Stimulated activated effector memory CD8-positive, alpha-beta T cell treated with anti-CD3 and anti-CD28 coated beads, Interleukin-12 subunit alpha, Interleukin-12 subunit beta, amount 100 ng/mL, for 72 hours (primary cell): ENCODE measurements around the gene TMED1.
A peak's percentile ranks its signal among the peaks of the same experiment; 100 is the strongest.
"Not testable (repeated sequence)": the region's sequence is repeated elsewhere in the genome, so short reads cannot be mapped to it uniquely, and the experiment has no call there.

Experiments used
- ATAC-seq: fragments of 150-1000 bp; cut with Tn5 transposase; 2 replicates; pipeline ENCODE4 v1.10.0; 2021
- DNase-seq, 2 donors: peaks; one replicate each; pipeline ENCODE4 v3.0.0; 2021 to 2022; ENCODE audit warnings: low spot score in 2 of 2
- H3K27ac Mint-ChIP-seq: one replicate; pipeline ENCODE4 v1.8.0; 2022; ENCODE audit warnings: mild to moderate bottlenecking, mixed read lengths
- H3K36me3 Mint-ChIP-seq: one replicate; pipeline ENCODE4 v1.8.0; 2022; ENCODE audit warnings: mild to moderate bottlenecking, mixed read lengths
- H3K4me1 Mint-ChIP-seq: one replicate; pipeline ENCODE4 v1.8.0; 2022; ENCODE audit warnings: mixed read lengths
- H3K4me3 Mint-ChIP-seq: one replicate; pipeline ENCODE4 v1.8.0; 2022; ENCODE audit warnings: mild to moderate bottlenecking, mixed read lengths
- H3K9me3 Mint-ChIP-seq: one replicate; pipeline ENCODE4 v1.8.0; 2022; ENCODE audit warnings: mixed read lengths

TMED1 gene

DNA sequence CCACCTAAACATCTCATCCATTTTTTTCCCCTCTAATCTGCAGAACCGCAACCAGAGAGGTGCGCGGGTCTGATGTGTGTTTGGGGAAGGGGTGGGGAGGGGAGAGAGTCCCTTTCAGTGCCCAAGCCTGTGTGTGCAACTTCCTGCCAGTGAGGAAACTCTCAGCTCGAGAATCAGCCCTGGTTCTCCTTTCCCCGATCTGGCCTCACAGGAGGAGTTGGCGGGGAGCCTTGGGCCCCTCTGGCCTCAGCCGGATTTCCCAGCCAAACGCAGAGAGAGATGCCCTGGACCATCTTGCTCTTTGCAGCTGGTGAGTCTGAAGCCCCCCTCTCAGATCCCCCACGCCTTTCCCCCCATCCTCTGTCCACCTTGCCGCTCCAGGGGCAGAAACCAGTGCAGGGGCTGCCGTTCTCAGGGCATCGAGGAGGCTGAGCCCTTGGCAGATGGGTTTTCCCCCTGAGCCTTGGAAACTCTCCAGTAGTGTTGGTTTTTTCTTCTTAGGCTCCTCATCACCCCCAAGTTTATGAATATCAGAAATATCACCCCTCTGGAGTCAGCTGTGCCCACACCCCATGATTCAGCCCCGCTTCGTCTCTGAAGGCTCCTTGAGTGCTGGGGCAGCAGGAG is 12.3 kb upstream of the TMED1 start, which contains the start of gene C19orf38:
Gene C19orf38, plus strand, starts transcription at position 186 of the 627 bp plus-strand sequence. Its CDS starts 94 bp downstream, at position 280.
- H3K4me3 Mint-ChIP-seq = no peak within 1 kb of the TSS
- H3K27ac Mint-ChIP-seq = peak within 1 kb of the TSS; percentile 13
- peaks cover 7% of the 10 kb centered on the region for H3K4me1 Mint-ChIP-seq
- no peaks in the 10 kb centered on the region for H3K36me3 Mint-ChIP-seq
- ATAC-seq (peak; percentile 19), DNase-seq (no peak)
- H3K9me3 Mint-ChIP-seq = peaks cover 5% of the 10 kb centered on the region

DNA sequence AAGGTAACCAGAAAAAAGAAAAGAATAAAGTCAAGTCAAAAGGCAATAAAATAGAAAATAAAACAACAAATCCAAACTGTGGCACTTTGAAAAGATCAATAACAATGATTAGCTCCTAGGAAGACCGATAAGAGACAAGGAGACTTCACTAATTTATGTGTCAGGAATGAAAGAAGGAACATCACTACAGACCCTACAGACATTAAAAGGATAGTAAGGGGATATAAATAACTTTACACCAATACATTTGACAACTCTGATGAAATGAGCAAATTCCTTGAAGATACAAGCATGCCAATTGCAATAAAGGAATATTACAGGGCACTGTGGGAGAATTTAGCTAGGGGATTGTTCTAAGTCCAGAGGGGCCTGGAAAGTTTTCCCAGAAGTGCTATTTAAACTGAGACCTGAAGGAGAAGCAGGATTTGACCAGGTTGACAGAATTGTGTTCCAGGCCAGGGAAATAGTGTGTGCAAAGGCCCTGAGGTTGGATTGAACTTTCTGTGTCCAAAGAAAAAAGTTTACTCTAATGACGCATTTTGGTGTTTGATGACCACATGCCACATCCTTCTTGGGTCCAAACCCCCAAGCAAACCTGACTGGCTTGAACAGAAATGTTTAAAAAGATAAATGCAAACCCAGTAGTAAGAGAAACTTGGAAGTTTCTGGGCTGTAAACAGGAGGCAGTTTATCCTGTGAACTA is 10.6 kb upstream of the TMED1 start:
- H3K9me3 Mint-ChIP-seq = peaks cover 5% of the 10 kb centered on the region
- H3K4me3 Mint-ChIP-seq = no peak overlapping the region
- DNase-seq (no peak), ATAC-seq (no peak)
- no peaks in the 10 kb centered on the region for H3K36me3 Mint-ChIP-seq
- H3K4me1 Mint-ChIP-seq = peaks cover 7% of the 10 kb centered on the region
- H3K27ac Mint-ChIP-seq = no peak overlapping the region

DNA sequence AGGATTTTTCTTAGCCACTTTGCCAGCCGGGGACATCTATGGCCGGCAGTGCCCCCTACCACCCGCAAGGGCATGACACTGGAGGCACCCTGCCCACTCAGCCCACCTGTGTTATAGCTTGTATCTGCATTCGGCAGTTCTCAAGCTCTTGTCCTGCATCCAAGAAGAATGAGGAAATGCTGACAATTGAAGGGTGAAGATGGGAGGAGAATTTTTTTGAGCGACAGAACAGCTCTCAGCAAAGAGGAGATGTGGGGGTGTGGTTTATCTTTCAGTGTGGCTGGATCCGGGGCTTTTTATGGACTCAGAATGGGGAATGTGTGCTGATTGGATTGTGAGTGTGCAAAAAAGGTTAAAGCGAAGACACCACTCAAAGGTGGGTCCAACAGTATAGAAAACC is 6.8 kb upstream of the TMED1 start:
- DNase-seq (no peak), ATAC-seq (no peak)
- Mint-ChIP-seq H3K36me3 (no peaks in the 10 kb centered on the region), H3K27ac (no peak overlapping the region), H3K4me3 (no peak overlapping the region), H3K4me1 (no peaks in the 10 kb centered on the region), H3K9me3 (peaks cover 5% of the 10 kb centered on the region)

DNA sequence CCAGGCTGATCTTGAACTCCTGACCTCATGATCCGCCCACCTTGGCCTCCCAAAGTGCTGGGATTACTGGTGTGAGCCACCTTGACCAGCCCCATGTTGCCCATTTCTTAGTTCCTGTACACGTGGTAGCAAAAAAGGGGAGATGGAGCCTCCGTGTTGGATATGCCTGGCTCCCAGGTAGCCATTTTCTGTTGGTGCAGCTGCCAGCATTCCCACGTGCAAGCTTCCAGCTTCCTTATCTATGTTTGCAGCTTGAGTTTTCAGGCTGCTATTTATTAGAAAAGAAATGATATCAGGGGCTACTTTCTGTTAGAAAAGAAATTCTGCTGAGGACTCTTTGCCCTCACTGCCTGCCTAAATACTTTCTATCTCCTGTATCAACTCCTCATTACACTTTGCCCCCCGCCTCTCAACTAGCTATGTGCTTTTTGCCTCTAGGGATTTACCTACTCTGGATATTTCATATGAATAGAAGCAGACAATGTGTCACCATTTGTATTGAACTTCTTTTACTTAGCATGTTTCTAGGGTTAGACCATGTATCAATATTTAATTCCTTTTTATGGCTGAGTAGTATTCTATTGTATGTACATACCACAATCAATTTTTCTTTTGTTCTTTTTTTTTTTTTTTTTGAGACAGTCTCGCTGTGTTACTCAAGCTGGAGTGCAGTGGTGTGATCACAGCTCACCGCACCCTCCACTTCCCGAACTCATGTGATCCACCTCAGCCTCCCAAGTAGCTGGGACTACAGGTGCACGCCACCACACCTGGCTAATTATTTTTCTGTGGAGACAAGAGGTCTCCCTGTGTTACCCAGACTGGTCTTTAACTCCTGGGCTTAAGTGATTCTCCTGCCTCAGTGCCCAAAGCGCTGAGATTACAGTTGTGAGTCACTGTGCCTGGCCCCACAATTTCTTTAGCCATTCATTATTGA is 3.4 kb upstream of the TMED1 start:
- peaks cover 2% of the 10 kb centered on the region for H3K9me3 Mint-ChIP-seq

DNA sequence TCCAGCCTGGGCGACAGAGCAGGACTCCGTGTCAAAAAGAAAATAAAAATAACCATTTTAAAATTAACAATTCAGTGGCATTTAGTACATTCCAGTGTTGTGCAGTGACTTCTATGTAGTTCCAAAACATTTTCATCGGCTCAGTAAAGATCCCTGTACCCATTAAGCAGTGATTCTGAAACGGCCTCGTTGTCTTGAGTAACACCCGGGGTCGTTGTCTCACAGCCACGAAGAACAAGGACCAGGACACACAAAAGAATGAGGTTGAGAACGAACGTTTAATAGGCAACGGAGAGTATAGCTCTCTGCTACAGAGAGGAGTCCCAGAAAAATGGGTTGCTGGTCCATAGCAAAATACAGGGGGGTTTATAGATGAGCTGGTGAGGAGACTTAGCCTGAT is 2.4 kb upstream of the TMED1 start:
- Mint-ChIP-seq H3K9me3 (peaks cover 2% of the 10 kb centered on the region), H3K4me1 (peaks cover 20% of the 10 kb centered on the region), H3K4me3 (no peak overlapping the region), H3K27ac (no peak overlapping the region), H3K36me3 (peaks cover 42% of the 10 kb centered on the region)
- ATAC-seq = no peak
- DNase-seq = no peak

More for the DNA sequence above, 3.4 kb upstream of the TMED1 start:
- Mint-ChIP-seq H3K4me3 (no peak overlapping the region), H3K36me3 (peaks cover 32% of the 10 kb centered on the region), H3K4me1 (peaks cover 20% of the 10 kb centered on the region), H3K27ac (no peak overlapping the region)
- ATAC-seq (no peak), DNase-seq (no peak)

DNA sequence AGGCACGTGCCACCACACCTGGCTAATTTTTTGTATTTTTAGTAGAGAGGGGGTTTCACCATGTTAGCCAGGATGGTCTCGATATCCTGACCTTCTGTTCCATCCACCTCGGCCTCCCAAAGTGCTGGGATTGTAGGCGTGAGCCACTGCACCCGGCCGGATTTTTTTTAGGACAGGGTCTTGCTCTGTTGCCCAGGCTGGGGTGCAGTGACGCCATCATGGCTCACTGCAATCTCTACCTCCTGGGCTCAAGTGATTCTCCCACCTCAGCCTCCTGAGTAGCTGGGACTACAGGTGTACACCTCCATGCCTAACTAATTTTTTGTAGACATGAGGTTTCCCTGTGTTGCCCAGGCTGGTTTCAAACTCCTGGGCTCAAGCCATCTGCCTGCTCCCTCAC is 1.6 kb upstream of the TMED1 start:
- ATAC-seq, H3K27ac Mint-ChIP-seq, H3K9me3 Mint-ChIP-seq, DNase-seq, H3K4me3 Mint-ChIP-seq: not testable (repeated sequence)
- H3K4me1 Mint-ChIP-seq = peaks cover 20% of the 10 kb centered on the region
- peaks cover 49% of the 10 kb centered on the region for H3K36me3 Mint-ChIP-seq

DNA sequence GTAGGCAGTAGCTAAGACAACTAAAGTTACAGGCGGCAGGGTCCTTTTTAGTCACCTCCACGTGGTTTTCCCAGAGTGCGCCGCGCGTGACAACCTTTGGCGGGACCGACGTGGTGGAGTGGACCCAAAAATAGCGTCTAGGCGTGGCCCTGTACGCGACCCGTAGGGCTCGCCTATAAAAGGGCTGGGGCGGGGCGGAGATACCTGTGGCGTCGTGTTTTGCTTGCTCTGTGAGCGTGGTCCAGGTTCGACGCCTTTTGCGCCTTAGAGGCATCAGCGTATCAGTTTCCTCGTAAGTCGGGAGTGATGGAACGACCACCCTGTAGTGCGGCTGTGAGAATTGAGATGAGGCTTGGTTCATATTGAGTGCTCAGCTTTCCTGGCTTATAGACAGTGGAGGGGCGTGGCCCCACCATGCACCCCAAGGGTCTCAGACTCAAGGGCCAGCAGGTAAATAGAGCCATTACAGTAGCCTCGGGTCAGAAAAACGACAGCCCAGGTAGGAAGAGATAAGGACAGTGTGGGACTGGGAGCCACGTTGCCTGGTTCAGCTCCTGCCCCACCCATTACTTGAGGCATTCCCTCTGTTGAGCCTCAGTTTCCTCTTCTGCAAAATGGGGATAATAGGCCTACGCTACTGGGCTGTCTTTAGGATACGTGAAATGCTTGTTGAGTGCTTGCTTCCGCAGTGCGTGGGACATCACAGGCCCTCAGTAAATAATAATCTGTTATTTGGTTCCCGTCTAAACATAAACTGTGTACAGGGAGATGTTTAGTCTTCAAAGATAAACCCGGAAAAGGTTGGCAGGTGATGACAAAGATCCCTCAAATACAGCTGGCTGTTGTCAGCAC is 693 bp upstream of the TMED1 start:
- no peak for DNase-seq
- Mint-ChIP-seq H3K4me1 (peaks cover 20% of the 10 kb centered on the region), H3K4me3 (peak overlapping the region; percentile 99), H3K9me3 (peaks cover 2% of the 10 kb centered on the region), H3K27ac (peak overlapping the region; percentile 100), H3K36me3 (peaks cover 59% of the 10 kb centered on the region)
- peak; percentile 65 for ATAC-seq

DNA sequence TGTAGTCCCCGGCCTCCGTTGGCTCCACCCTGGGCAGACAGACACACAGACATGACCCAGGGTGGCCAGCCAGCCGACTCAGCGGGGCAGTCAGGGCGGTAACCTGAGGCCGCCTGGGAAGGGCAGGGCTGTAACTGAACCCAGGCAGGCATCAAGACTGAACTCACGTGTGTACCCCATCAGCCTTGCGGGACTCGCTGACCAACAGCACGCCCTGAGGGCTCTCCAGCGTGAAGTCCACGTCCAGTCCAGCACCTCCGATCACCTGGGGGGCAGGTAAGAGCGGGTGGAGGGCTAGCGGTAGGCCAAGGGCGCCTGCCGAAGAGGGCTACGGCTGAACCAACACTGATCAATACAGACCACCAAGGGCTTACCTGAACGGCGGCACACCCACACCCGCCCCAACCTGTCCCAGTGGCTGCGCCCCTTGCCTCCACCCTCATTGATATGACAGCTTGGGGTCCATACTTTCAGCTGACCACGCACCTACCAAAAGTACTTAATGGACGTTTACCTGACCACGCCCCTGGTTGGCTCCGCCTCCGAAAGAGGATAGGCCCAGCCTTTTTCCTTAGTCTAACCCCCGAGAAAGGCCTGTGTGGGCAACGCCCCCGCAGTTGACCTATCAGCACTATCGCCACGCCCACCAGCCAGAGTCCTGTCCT is 791 bp downstream of the TMED1 start:
- ATAC-seq (no peak), DNase-seq (no peak)
- Mint-ChIP-seq H3K36me3 (peaks cover 72% of the 10 kb centered on the region), H3K4me3 (peak overlapping the region; percentile 99), H3K27ac (peak overlapping the region; percentile 100), H3K9me3 (peaks cover 2% of the 10 kb centered on the region), H3K4me1 (peaks cover 20% of the 10 kb centered on the region)

DNA sequence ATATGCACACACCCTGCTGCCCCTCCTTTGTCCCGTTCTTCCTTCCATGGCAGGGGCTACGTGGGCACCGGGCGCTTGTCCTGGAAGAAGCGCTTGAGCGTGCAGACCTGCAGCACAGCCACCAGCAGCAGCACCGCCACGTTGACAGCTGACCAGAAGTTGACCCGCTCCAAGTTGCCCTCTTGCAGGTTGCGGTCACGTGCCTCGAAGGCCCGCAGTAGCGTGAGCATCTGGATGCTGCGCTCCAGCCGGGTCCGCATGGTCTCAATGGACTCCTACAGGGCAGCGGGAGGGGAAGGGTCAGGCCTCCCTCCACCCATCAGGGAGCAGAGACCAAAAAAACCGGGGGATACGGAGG is 3.1 kb downstream of the TMED1 start:
- Mint-ChIP-seq H3K4me3 (no peak overlapping the region), H3K4me1 (peaks cover 20% of the 10 kb centered on the region), H3K9me3 (peaks cover 2% of the 10 kb centered on the region), H3K36me3 (peaks cover 94% of the 10 kb centered on the region), H3K27ac (no peak overlapping the region)
- no peak for ATAC-seq
- no peak for DNase-seq

DNA sequence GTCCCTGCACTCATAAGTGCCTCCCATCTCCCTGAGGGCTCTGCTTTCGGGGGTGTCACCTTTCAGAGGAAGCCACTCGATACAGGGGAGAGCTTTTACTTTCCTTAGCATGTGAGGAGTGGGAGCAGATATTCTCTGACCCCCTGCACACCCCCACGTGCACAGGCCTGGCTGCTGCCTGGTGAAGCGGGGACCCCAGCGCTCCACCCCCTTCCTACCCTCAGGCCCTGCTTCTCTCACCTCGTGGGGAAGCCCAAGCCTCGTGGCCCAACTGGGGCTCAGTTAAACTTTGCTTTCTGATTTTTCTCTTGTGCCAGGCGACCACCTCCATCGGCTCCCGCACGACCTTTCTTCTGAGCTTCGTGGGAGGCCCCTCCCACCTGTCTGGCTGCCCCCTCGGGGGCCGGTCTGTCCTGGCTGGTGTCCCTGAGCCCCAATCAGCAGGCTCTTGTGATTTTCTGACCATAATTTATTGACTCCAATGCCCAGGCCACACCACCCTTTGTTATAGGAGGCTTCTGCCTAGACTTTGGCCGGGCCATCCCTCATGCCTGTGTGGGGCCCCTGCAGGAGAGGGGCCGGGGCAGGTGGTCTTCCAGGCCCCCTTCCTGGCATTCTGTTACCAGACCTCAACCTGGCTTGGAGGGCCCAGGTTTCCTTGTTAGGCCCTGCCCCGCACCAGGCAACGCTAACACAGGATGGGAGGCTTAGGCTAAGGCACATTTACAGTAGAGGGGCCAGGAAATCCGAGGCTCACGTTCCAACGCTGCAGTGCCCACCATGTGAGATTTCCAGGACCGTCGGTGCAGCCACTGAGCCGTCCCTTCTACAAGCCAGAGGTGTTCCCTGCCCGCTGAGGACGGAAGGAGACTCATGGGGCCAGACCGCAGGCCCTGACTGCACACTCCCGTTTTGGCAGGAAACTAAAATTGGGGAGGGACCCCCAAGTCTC is 3.7 kb downstream of the TMED1 start:
- peak overlapping the region; percentile 78 for H3K27ac Mint-ChIP-seq
- no peak overlapping the region for H3K4me3 Mint-ChIP-seq
- DNase-seq (no peak), ATAC-seq (no peak)
- peaks cover 97% of the 10 kb centered on the region for H3K36me3 Mint-ChIP-seq
- H3K9me3 Mint-ChIP-seq = peaks cover 2% of the 10 kb centered on the region
- H3K4me1 Mint-ChIP-seq = peaks cover 20% of the 10 kb centered on the region

DNA sequence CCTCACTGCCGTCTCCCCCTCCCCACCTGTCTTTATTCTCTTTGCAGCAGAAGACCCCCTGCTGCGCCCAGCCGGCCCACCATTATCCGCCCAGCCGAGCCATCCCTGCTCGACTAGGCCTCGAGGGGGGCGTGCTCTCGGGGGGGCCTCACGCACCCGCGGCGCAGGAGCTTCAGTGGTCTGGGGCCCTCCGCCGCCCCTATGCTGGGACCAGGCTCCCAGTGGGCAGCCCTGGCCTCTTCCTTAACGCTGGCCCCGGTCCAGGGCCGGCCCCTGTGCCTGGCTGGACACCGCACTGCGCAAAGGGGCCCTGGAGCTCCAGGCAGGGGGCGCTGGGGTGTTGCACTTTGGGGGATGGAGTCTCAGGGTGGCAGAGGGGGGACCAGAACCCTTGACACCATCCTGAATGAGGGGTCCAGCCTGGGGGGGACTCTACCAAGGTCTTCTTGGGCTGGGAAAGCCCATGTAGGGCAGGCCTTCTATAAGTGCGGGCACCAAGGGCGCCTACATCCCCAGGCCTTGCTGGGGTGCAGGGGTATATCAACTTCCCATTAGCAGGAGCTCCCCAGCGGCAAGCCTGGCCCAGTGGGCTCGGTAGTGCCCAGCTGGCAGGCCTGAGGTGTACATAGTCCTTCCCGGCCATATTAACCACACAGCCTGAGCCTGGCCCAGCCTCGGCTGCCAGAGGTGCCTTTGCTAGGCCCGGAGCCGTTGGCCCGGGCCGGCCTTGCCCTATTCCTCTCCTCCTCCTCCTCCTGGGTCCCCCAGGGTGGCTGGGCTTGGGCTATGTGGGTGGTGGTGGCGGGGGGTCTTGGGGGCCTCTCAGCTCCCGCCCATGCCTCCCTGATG is 4.9 kb downstream of the TMED1 start:
- no peak overlapping the region for H3K4me3 Mint-ChIP-seq
- ATAC-seq = no peak
- H3K4me1 Mint-ChIP-seq = peaks cover 12% of the 10 kb centered on the region
- peaks cover 97% of the 10 kb centered on the region for H3K36me3 Mint-ChIP-seq
- no peaks in the 10 kb centered on the region for H3K9me3 Mint-ChIP-seq
- peak overlapping the region; percentile 78 for H3K27ac Mint-ChIP-seq
- no peak for DNase-seq

DNA sequence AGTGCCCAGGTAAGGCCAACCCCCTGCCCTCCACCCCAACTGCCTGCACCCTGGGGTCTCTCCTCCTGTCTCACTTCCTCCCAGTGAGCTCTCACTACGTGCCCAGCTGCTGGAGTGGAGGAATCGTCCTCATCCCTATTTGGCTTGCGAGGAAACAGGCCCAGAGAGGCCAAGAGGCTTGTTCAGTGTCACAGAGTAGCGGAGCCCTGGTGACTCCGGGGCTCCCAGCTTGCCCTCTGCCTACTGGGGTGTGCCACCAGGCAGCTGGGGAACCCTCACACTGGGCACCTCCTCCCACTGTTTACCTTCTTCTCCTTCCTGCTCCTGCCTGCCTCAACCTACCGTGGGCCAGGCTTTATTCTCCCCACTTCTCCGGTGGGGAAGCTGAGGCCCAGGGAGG is 5.6 kb downstream of the TMED1 start:
- no peak for ATAC-seq
- Mint-ChIP-seq H3K4me3 (no peak overlapping the region), H3K36me3 (peaks cover 97% of the 10 kb centered on the region), H3K4me1 (peaks cover 4% of the 10 kb centered on the region), H3K9me3 (no peaks in the 10 kb centered on the region), H3K27ac (no peak overlapping the region)
- DNase-seq = no peak

DNA sequence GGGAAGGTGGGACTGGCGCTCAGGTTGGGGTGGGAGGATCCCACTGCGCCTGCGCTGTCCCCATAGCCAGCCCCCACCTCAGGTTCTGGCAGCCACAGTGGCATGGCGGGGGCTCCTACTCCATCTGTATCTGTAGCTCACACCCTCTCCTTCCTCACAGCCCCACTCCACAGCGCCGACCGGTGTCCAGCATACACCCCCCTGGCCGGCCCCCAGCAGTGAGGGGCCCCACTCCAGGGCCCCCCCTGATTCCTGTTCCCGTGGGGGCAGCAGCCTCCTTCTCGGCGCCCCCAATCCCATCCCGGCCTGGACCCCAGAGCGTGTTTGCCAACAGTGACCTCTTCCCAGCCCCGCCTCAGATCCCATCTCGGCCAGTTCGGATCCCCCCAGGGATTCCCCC is 6.0 kb downstream of the TMED1 start:
- no peak for ATAC-seq
- Mint-ChIP-seq H3K27ac (peak overlapping the region; percentile 63), H3K4me1 (peaks cover under 1% of the 10 kb centered on the region), H3K36me3 (peaks cover 97% of the 10 kb centered on the region), H3K9me3 (no peaks in the 10 kb centered on the region), H3K4me3 (no peak overlapping the region)
- DNase-seq = no peak
